ENCODE results near the gene TRPV3. TPM values are rescaled to one million over a fixed set of nuclear protein-coding genes. Genes with fewer than 3 reads are reported as not detected.
"Not testable (repeated sequence)": the region's sequence is repeated elsewhere in the genome, so short reads cannot be mapped to it uniquely, and the experiment has no call there.

Gene TRPV3
- total RNA-seq: 1.3 TPM

DNA sequence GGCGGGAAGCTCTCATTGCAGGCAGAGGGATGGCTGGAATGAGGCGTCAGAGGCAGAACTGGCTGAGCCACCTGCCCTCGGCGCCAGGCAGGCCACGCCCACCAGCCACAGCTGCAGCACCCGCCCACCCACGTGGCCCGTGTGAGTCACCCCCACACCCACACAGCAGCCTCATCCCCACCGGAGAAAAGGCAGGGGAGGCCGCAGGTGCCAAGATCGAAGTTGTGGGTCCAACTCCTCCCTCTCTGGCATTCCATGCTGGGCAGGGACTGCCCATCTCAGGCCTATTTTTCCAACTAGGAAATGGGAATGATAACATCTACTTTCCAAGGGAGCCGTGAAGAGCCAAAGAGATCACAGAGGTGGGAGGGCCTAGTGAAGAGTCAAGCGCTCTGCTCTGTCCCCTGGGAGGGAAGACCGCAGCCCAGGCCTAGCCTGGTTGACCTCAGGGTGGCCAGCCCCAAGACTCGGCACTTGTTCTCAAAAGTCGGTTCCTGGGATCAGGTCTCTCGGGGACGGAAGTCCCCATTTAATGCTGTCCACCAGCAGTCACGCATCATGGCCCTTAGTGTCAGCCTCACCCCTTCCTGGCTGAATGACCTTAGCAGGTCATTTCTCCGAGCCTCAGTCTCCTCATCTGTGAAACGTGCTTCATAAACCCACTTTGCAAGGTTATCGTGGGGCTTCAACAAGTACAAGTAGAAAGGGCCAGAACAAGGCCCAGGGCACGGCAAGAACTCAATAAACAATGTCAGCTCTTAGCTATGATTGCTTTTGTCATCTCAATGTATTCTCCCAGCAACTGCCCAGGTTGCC, at the start of gene TRPV3:
TRPV3 (minus strand) TSS at position 45 of the 816 bp plus-strand sequence. CDS start 2,962 bp downstream, outside the sequence.
- ATAC-seq: peak; percentile 94

- ATAC-seq: no peak
Measured at GRCh38 chr17:3603870-3604259, 46.3 kb upstream of the TRPV3 start.

DNA sequence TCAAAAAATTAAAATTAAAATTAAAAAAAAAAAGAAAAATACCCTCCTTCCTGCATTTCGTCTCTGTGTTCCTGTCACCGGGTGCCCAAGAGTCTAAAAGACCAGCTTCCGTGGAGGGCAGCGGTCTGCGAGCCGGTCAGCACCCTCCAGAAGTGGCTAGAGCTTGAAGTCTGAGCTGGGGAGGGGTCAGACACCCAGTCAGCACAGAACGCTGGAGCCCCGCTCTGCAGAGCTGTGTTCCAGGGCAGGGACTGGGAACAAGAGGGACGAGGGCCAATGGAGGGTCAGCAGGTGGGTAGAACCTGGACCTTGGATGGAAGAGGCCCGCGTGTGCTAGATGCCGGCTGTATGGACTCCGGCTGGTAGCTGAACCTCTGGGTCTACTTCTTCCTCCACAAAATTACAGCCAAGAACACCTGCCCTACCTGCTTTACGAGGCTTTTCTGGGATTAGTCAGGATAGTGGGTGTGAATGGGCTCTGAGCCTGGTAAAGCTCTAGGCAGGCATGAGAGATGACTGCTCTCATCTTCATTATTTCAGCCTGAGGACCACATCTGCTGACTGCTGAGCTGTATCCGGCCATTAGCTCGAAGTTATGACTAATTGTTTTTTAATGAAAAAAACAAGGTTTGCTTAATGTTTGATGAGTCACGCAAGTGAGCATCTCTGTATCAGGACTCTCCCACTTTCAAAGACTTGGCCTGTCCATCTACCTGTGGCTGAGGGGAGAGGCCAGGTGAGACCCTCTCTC, 45.7 kb upstream of the TRPV3 start:
- peak; percentile 99 for ATAC-seq

DNA sequence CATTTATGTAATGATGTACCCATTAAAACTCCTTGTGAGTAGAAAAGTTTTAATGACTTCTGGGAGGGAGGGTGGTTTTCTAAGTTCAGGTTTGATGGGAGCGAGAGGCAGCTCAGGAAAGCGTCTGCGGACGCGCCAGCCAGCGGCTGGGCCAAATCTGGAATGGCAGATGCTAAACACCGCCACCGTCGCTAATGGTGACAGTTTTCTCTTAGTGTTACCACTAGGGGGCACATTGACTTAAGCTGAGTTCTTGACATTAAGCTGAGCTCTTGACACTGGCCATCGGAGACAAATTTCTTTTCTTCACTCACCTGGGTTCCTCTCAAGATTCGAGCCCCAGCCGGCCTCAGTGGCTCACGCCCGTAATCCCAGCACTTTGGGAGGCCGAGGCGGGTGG, 44.9 kb upstream of the TRPV3 start:
- ATAC-seq: no peak

- no peak for ATAC-seq
Measured at GRCh38 chr17:3600529-3601205, 43.1 kb upstream of the TRPV3 start.

DNA sequence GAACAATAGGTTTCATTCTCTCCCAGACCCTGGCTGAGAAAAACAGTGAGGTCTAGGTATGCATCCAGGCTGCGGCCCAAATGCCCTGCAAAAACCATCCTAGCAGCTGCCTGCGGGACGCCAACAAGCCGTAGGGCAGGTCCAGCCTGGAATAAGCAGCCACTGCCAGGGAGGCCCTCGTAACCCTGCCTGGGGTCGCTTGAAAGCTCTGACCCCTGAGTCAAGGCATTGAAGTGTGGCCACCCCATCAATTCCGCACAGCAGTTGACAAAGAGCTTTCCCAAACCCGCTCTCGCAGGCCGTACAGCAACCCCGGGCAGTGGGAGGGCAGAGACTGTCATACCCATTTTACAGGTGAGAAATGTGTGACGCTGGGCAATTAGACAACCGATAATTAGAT, 40.5 kb upstream of the TRPV3 start:
- no peak for ATAC-seq

DNA sequence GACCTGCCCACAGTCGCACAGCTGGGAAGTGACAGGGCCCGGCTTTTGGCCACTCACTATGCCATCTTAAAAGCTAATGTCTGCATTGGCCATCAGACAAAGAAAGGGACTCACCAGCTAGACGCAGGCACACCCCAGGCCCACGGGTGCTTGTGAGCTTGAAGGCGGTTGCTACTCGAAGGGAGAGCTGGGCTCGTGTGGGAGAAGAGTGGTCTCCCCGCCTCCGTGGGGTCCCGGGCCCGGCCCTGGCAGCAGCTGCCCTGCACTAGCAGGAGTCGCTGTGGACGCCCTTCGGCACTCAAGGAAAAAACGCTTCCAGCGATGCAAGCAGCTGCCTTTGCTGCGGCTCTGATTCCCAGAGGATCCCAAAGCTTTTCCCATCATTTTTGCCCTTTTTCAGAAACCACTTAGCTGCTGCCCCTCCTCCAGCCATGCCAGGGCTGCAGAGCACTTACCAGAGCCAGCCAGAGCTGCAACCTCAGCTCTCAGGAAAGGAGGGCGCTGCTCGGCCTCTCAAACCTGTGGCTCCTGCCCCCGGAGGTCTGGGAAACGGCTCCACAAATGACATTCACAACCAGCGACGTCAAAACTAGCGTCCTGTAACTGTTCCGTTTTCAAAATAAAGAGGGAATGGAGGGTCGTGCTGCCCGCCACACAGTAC, 39.3 kb upstream of the TRPV3 start:
- no peak for ATAC-seq

DNA sequence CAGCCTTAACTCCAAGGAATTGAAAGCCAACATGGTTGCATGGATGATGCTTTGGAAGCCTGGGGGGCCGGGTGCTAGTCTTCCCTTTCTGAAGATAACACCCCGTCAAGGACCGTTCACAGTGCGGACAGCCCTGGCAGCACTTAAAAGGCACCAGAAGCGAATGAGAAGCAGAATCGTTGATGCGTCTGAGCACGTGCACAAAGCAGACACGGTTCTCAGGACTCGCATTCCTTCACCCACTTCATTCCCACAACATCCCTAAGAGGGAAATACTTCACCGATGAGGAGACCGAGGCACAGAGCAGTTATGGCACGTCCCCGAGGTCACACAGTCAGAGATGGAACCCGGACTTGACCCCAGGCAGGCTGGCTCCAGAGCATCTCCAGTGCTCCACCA, 37.4 kb upstream of the TRPV3 start:
- ATAC-seq: no peak

DNA sequence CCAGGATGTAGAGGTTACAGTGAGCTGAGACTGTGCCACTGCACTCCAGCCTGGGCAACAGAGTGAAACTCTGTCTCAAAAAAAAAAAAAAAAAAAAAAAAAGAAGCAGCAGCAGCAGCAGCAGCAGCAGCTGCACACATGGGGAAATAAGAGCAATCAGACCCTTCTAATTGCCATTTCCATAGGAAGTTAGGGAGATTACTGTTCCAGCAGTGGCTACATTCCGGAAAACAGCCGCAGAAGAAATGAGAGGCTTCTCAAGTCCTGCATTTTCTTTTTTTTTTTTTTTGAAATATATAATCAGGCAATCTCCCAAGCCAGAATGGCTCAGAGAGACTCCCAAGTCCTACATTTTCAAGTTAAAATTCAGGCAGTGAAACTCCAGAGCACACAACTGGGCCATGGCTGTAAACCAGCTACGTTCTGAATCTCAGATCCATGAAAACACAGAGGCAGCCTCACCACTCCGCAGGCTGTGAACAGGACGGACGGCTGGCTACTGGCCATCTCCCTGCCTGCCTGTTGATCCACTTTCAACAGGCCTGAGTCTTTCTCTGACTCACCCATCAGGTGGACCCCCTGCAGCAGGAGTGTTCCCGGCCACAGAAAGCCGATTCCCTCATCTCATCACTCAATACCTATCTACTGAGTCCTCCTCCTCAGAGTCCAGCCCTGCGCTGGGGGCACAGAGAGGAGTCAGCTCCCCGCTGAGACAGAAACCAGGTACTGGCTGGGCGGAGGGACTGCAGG, 36.6 kb upstream of the TRPV3 start:
- no peak for ATAC-seq

- no peak for ATAC-seq
Measured at GRCh38 chr17:3593384-3593783, 35.8 kb upstream of the TRPV3 start.

GRCh38 chr17:3592216-3592860, 34.7 kb upstream of the TRPV3 start:
- ATAC-seq: no peak

- ATAC-seq: no peak
Measured at GRCh38 chr17:3590768-3591167, 33.2 kb upstream of the TRPV3 start.

DNA sequence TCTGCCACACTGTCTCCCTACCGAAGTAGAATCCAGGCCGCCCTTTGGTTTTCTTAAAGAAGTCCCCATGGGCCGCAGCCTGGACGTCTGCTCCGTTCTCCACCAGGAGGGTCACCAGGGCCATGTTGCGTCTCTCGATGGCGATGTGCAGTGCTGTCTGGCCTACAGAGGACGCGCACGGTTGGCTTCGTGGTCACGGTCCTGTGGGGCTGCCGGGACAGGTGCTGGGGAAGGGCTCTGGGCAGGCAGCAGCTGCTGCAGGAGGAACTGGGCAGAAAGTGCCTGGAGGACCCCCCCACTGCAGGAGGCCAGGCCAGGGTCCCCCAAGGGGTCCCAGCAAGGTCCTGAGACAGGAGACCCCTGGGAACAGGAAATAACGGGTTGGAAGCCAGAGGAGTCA, 32.6 kb upstream of the TRPV3 start:
- ATAC-seq: no peak

DNA sequence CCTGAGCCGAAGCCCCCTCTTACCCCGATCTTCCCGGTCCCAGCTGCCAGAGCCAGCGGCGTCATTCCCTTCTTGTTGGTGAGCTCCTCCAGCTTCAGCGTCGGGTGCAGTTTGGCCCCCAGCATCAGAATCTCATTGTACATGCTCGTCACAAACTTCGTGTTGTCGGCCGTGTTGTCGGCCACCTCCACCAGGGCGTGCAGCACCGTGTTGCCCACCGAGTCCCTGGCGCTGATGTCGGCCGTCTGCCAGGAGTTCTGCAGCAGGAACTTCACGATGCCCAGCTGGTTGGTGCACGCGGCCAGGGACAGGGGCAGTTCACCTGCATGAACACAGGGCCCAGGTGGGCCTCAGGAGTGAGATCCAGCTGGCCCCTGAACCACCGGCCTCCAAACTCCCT, 32.2 kb upstream of the TRPV3 start:
- ATAC-seq: no peak

DNA sequence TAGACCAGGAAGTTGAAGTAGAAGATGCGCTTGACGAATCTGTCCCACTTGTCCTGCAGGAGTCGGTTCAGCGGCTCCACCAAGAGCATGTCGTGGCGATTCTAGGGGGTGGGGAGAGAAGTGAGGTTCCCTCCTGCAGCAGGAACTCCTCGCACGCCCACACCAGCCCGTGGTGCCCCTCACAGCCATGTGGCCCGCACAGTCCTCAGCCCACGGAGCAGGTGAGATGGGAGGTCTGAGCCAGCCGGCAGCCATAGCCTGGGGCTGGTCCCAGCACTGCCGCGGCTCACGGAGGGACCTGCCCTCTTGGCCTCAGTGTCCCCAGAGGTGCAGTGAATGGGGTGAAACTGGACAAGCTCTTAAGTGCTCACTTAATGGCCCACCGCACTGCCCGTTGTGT, 28.2 kb upstream of the TRPV3 start:
- ATAC-seq: no peak

DNA sequence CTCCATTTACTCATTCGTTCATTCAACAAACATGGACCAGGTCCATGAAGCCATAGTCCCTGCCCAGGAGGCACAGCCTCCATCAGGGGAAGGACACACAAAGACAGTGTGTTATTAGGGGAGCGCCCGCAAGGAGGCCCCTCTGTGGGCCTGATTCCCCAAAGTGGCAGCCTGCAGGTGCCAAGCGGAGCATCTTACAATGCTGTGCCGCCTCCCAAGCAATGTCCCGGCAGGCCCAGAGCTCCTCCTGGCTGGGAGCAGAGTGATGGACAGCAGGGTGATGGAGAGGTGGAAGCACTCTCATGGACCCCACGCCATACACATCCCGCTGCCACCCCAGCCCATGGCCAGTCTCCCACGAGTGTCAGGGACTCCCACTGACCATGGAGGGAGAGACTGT, 25.8 kb upstream of the TRPV3 start:
- peak; percentile 20 for ATAC-seq

- ATAC-seq: no peak
Measured at GRCh38 chr17:3582915-3583314, 25.3 kb upstream of the TRPV3 start.

DNA sequence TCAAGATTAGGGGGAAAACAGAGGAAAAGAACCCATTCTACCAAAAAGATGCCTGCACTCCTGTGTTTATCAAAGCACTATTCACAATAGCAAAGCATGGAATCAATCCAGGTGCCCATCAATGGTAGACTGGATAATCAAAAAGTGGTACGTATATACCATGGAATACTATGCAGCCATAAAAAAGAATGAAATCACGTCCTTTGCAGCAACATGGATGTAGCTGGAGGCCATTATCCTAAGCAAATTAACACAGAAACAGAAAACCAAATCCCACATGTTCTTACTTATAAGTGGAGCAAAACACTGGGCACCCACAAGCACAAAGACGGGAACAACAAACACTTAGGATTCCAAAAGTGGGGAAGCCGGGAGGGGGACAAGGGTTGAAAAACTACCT, 21.1 kb upstream of the TRPV3 start:
- ATAC-seq: not testable (repeated sequence)

DNA sequence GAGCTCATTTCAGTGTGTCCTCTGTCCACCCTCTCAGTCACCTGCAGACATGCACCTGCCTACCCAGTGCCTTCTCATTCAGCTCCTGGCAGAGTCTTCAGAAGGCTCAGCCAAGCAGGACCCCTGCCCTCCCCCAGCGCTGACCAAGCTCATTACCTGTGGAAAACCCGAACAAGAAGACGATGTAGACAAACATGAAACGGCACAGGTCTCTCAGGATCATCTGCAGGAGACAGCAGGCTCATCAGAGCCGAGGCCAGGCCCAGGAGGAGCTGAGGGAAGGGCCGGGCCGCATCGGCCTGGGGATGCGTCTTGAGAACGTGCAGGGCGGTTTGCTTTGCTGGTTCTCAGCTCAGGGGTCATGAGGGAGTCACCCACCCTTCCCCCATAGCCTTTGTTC, 19.4 kb upstream of the TRPV3 start:
- ATAC-seq: no peak

DNA sequence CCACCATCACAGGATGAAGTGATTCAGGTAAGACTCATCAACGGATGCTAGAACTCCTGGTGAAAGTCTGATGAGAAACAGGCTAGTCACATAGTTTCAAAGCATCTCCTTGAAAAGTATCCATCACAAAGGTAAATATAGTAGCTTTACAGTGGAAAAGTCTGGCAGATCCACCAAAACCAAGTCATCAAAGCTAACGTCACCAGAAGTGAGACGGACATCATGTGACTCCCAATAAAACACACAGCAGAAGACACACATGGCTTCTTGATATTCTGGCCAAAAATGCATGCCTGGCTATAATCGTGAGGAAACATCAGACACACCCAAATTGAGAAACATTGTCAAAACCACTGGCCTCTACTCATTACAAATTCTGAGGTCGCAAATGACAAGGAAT, 17.9 kb upstream of the TRPV3 start:
- no peak for ATAC-seq

- peak; percentile 6 for ATAC-seq
Measured at GRCh38 chr17:3574231-3574630, 16.6 kb upstream of the TRPV3 start.

All from esophagus mucosa (tissue), 1 donor.